Progenitor cell of endocrine pancreas (in vitro differentiated cells): ENCODE measurements around the gene NDUFS3. TPM values are rescaled to one million over a fixed set of nuclear protein-coding genes. Genes with fewer than 3 reads are reported as not detected.
A peak's percentile ranks its signal among the peaks of the same experiment; 100 is the strongest.

Experiments used
- DNase-seq: peaks from one replicate; pipeline ENCODE4 v3.0.0; 2021; ENCODE audit warnings: low spot score; ENCODE audit not compliant: unreplicated experiment
- H3K27ac Mint-ChIP-seq: 2 replicates; pipeline ENCODE4 v1.8.0; 2021; ENCODE audit warnings: mild to moderate bottlenecking, moderate library complexity, mixed read lengths
- H3K27me3 Mint-ChIP-seq: 2 replicates; pipeline ENCODE4 v1.8.0; 2021; ENCODE audit warnings: mixed read lengths
- H3K36me3 Mint-ChIP-seq: 2 replicates; pipeline ENCODE4 v1.8.0; 2022; ENCODE audit warnings: mixed read lengths; ENCODE audit not compliant: insufficient read depth
- H3K4me1 Mint-ChIP-seq: 2 replicates; pipeline ENCODE4 v1.8.0; 2021; ENCODE audit warnings: low read depth, mixed read lengths
- H3K4me3 Mint-ChIP-seq: 2 replicates; pipeline ENCODE4 v1.8.0; 2021; ENCODE audit warnings: low read depth, mild to moderate bottlenecking, moderate library complexity, mixed read lengths
- H3K9me3 Mint-ChIP-seq: 2 replicates; pipeline ENCODE4 v1.8.0; 2021; ENCODE audit warnings: low read depth, mixed read lengths
- total RNA-seq: library from RNA; stranded (reverse); gene quantifications from 2 replicates; pipeline ENCODE4 v1.2.1, GENCODE V29; 2021
- TF ChIP-seq, protein P1 (sequence below): fragments of 200-600 bp; sonication (generic); IDR thresholded peaks from one replicate; pipeline ENCODE4 v1.5.0; 2021; ENCODE audit warnings: antibody characterized with exemption, mild to moderate bottlenecking; ENCODE audit not compliant: unreplicated experiment

NDUFS3 gene
- total RNA-seq, 1 donor from 2014 or later = 102 TPM

- H3K4me1 Mint-ChIP-seq = peaks cover 5% of the 10 kb centered on the region
- DNase-seq = no peak
- no peak overlapping the region for H3K4me3 Mint-ChIP-seq
- TF ChIP-seq, protein P1, sequence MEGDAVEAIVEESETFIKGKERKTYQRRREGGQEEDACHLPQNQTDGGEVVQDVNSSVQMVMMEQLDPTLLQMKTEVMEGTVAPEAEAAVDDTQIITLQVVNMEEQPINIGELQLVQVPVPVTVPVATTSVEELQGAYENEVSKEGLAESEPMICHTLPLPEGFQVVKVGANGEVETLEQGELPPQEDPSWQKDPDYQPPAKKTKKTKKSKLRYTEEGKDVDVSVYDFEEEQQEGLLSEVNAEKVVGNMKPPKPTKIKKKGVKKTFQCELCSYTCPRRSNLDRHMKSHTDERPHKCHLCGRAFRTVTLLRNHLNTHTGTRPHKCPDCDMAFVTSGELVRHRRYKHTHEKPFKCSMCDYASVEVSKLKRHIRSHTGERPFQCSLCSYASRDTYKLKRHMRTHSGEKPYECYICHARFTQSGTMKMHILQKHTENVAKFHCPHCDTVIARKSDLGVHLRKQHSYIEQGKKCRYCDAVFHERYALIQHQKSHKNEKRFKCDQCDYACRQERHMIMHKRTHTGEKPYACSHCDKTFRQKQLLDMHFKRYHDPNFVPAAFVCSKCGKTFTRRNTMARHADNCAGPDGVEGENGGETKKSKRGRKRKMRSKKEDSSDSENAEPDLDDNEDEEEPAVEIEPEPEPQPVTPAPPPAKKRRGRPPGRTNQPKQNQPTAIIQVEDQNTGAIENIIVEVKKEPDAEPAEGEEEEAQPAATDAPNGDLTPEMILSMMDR = no peak
- H3K27ac Mint-ChIP-seq = no peak overlapping the region
- H3K9me3 Mint-ChIP-seq = no peaks in the 10 kb centered on the region
- no peaks in the 10 kb centered on the region for H3K27me3 Mint-ChIP-seq
- H3K36me3 Mint-ChIP-seq = peaks cover 17% of the 10 kb centered on the region
Observed at GRCh38 chr11:47571357-47571729, 7.5 kb upstream of the NDUFS3 start.

DNA sequence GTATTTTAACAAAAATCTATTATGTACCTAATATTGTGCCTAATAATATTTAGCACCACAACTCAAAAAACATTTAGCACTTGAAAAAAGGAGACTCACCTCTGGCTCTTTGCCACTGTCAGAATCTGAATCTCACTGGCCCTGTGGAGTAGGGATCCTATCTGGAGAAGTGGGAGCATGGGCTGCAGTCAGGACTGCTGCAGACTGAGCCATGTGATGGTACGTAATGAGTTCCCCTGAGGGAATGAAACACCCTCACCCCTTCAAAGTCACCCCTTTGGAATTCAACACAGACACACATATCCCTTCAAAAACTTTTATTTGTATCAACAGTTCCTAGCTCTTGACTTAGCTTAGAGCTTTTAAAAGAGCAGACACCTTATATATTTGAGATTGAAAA is 7.0 kb upstream of the NDUFS3 start:
- DNase-seq = no peak

DNA sequence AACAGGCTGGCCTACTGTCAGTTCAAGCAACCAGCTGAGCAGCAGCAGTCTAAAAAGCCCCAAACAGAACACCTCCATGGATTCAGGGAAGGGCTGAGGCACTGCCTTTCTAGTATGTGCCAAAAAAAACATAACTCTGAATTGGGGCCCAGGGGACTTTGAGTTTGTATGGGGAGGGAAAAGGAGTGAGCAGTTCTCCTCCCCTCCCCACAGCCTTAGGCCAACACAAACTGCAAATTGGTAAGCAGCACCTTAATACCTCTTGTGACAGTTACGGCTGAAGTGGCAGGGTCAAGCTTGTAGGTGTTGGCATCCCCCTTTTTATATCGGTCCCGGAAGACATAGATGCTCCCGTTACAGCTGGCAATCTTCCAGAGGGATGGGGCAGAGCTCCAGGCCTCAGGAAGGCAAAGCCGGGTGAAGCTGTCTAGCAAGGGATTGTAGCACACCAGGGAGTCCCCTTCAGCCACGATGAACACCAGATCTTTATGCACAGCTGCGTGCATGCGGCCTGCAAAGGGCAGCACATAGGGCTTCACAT is 6.1 kb upstream of the NDUFS3 start:
- H3K9me3 Mint-ChIP-seq = no peaks in the 10 kb centered on the region
- no peak overlapping the region for H3K27ac Mint-ChIP-seq
- TF ChIP-seq, protein P1 = no peak
- H3K27me3 Mint-ChIP-seq = no peaks in the 10 kb centered on the region
- H3K36me3 Mint-ChIP-seq = peaks cover 20% of the 10 kb centered on the region
- no peak overlapping the region for H3K4me3 Mint-ChIP-seq
- no peak for DNase-seq
- peaks cover under 1% of the 10 kb centered on the region for H3K4me1 Mint-ChIP-seq

More for the DNA sequence above, 7.0 kb upstream of the NDUFS3 start:
- no peaks in the 10 kb centered on the region for H3K4me1 Mint-ChIP-seq
- TF ChIP-seq, protein P1 = no peak
- H3K27me3 Mint-ChIP-seq = no peaks in the 10 kb centered on the region
- H3K4me3 Mint-ChIP-seq = no peak overlapping the region
- peaks cover 17% of the 10 kb centered on the region for H3K36me3 Mint-ChIP-seq
- no peak overlapping the region for H3K27ac Mint-ChIP-seq
- H3K9me3 Mint-ChIP-seq = no peaks in the 10 kb centered on the region

DNA sequence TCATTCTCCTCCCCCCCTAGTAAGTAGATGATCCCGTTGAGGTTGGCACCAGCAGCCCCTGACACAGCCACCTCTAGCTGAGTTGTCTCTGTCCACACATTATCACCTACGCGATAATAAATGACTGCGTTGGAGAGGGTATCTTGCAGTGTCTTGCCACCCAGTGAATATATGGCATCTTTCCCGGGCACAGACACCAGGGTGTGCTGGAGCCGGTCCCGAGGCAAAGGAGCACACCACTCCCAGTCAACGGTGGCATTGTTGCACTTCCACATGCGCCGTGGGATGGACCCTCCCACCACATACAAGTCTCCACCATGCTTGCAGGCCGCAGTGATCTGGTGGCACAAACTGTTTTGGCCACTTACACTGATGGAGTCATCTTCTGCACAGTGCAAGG is 5.6 kb upstream of the NDUFS3 start:
- no peaks in the 10 kb centered on the region for H3K27me3 Mint-ChIP-seq
- no peak overlapping the region for H3K4me3 Mint-ChIP-seq
- peaks cover 5% of the 10 kb centered on the region for H3K4me1 Mint-ChIP-seq
- TF ChIP-seq, protein P1 = no peak
- no peak for DNase-seq
- no peaks in the 10 kb centered on the region for H3K9me3 Mint-ChIP-seq
- H3K36me3 Mint-ChIP-seq = peaks cover 20% of the 10 kb centered on the region
- H3K27ac Mint-ChIP-seq = no peak overlapping the region

- no peaks in the 10 kb centered on the region for H3K27me3 Mint-ChIP-seq
- peaks cover 20% of the 10 kb centered on the region for H3K36me3 Mint-ChIP-seq
- TF ChIP-seq, protein P1 = no peak
- peak overlapping the region; percentile 100 for H3K4me3 Mint-ChIP-seq
- H3K4me1 Mint-ChIP-seq = peaks cover 16% of the 10 kb centered on the region
- peak overlapping the region; percentile 99 for H3K27ac Mint-ChIP-seq
- H3K9me3 Mint-ChIP-seq = no peaks in the 10 kb centered on the region
- no peak for DNase-seq
Observed at GRCh38 chr11:47577460-47578041, 1.3 kb upstream of the NDUFS3 start.
